ENCODE data around the gene ISL2.

Gene ISL2

GRCh38 chr15:76341366-76342057 lies 4.9 kb downstream of the ISL2 start:
- DNase-seq (ENCODE audit: low read depth, low spot score) = peak; percentile 22

DNA sequence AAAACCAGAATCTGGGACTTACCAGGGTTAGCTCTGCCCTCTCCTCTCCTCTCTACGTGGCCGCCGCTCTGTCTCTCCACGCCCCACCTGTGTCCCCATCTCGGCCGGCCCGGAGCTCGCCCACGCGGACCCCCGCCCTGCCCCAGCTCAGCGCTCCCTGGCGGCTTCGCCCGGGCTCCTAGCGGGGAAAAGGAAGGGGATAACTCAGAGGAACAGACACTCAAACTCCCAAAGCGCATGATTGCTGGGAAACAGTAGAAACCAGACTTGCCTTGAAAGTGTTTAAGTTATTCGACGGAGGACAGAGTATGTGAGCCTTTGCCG lies 5.4 kb downstream of the ISL2 start:
- DNase-seq (ENCODE audit: low read depth, low spot score) = no peak

- no peak for DNase-seq (ENCODE audit: low read depth, low spot score)
Measured at GRCh38 chr15:76342382-76343201, 6.0 kb downstream of the ISL2 start.

- no peak for DNase-seq (ENCODE audit: low read depth, low spot score)
Measured at GRCh38 chr15:76343313-76343996, 6.9 kb downstream of the ISL2 start.

- no peak for DNase-seq (ENCODE audit: low read depth, low spot score)
Measured at GRCh38 chr15:76344893-76345582, 8.5 kb downstream of the ISL2 start.

- DNase-seq (ENCODE audit: low read depth, low spot score) = no peak
Measured at GRCh38 chr15:76345583-76345879, 9.0 kb downstream of the ISL2 start.

GRCh38 chr15:76345880-76346668 lies 9.5 kb downstream of the ISL2 start:
- peak; percentile 28 for DNase-seq (ENCODE audit: low read depth, low spot score)

- DNase-seq (ENCODE audit: low read depth, low spot score) = peak; percentile 52
Measured at GRCh38 chr15:76346669-76347481, 10.3 kb downstream of the ISL2 start.

GRCh38 chr15:76347482-76348055 lies 11.0 kb downstream of the ISL2 start:
- DNase-seq (ENCODE audit: low read depth, low spot score) = no peak

- DNase-seq (ENCODE audit: low read depth, low spot score) = no peak
Measured at GRCh38 chr15:76349301-76350070, 12.9 kb downstream of the ISL2 start.

DNA sequence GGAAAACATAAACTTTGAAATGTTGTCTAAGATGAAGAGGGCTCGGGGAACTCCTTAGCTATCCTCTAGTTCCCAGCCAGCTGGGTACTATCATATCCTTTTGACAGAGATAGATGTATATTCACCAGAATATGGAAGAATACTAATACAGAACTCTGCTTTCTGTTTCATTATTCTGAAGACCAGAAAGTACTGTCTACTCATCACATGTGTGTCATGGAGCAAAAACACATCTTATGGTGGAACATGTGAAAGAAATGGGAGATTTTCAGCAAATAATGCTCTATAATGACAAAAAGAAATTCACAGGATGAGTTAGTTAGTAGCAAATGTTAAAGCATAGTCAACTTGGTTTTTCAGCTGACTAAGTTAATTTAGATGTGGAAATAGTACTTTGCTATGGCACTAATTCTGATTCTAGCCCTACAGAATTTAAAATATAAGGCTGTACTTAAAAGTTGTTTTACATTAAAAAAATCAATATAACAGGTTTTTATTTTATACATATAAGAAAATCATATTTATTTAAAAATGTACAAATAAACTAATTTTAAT lies 16.5 kb downstream of the ISL2 start:
- DNase-seq (ENCODE audit: low read depth, low spot score) = no peak

DNA sequence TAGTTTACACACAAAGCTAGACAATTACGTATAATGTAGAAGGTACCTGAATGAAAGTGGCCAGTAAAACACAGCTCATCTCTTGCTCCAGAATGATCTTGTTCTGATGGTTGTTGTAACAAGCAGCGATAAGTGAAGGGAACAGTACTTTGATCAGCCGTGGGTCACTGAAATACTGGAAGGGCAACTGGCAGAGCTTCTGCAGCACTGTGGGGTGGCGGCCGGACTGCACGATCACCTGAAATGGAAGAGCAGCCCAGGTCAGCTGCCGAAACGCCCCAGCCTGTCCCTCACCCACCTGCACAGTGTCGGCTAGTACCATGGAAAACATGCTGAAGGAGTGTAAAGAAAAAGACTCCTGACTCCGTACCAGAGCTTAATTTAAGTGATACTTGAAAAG lies 17.3 kb downstream of the ISL2 start:
- no peak for DNase-seq (ENCODE audit: low read depth, low spot score)

GRCh38 chr15:76354823-76355440 lies 18.4 kb downstream of the ISL2 start:
- no peak for DNase-seq (ENCODE audit: low read depth, low spot score)

DNA sequence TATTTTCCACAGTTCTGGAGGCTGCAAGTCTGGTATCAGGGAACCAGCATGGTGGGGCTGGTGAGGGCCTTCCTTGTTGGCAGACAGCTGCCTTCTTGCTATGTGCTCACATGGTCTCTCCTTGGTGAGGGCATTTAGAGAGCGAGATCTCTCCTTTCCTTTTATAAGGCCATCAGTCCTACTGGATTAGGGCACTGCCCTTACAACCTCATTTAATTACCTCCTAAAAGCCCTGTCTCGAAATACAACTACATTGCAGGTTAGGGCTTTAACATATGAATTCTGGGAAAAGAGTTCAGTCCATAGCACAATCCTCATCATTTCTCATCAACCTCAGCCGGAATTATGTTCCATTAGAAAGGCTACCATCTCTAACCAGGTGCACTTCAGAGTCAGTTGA lies 21.9 kb downstream of the ISL2 start:
- DNase-seq (ENCODE audit: low read depth, low spot score) = no peak

GRCh38 chr15:76359152-76359551 lies 22.6 kb downstream of the ISL2 start:
- no peak for DNase-seq (ENCODE audit: low read depth, low spot score)

DNA sequence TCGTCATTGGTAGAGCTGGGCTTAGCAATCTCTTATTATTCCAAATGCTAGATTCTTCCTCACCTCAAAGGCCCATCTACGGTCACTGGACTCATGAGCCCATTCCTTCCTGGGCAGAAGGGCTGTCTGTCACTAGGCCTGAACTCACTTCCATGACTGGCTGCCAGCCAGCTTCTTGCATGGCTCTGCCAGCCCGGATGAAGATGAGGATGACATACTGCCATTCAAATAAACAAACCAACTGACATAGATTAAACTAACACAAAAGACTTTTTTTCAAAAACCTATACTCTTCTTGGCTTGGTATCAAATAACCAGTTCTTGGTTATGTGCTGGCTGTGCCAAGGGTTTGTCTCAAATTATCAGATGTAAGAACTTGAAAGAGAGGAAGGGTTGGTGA lies 23.8 kb downstream of the ISL2 start:
- no peak for DNase-seq (ENCODE audit: low read depth, low spot score)

GRCh38 chr15:76363251-76363650 lies 26.7 kb downstream of the ISL2 start:
- DNase-seq (ENCODE audit: low read depth, low spot score) = no peak

GRCh38 chr15:76366714-76367113 lies 30.1 kb downstream of the ISL2 start:
- DNase-seq (ENCODE audit: low read depth, low spot score) = no peak

DNA sequence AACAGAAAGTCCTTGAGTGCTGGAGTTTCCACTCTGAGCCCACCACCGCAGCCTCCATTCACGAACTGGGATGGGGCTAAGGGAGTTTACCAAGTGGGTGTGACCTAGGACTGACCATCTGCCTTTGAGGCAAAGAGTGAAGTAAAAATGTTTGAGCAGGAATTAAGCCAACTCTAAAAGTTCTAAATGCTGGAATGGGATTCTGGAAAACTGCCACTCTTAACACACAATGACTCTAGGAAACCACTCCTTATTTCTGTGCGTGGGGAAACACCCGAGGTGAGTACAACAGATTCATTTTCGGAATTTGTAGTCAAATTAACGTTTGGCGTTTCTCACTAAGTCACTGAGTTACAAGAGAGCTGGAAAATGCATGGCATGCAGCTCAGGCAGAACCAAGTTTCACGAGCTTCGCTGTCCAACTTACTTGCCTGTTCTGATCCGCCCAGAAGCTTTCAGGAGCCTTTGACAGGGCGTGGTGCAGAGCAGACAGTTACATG lies 31.6 kb downstream of the ISL2 start:
- DNase-seq (ENCODE audit: low read depth, low spot score) = peak; percentile 58
